Measurements from ENCODE around the gene PEAK3.

The PEAK3 gene

GRCh38 chr19:2252055-2252796 lies 29.7 kb downstream of the PEAK3 start:
- TF ChIP-seq SPI1 (IDR thresholded peaks at IDR 0.05; ENCODE audit: low read depth, low read length): no peak
- TF ChIP-seq POLR2A (IDR thresholded peaks at IDR 0.05; ENCODE audit: low read depth, low read length): no peak
- no peak for TF ChIP-seq TAF1 (IDR thresholded peaks at IDR 0.05; ENCODE audit: low read depth, low read length)
- TF ChIP-seq POU2F2 (IDR thresholded peaks at IDR 0.05; ENCODE audit: low read depth, low read length): no peak
- no peak for TF ChIP-seq PAX5 (IDR thresholded peaks at IDR 0.05; ENCODE audit: insufficient read depth, low read length, severe bottlenecking)
- no peak for TF ChIP-seq POLR2AphosphoS5 (IDR thresholded peaks at IDR 0.05; ENCODE audit: low read depth, low read length)
- FAIRE-seq (peak; percentile 31), DNase-seq (ENCODE audit: insufficient read length, low spot score) (no peak)

GRCh38 chr19:2251106-2252054 lies 30.6 kb downstream of the PEAK3 start:
- TF ChIP-seq PAX5 (IDR thresholded peaks at IDR 0.05; ENCODE audit: insufficient read depth, low read length, severe bottlenecking): no peak
- no peak for TF ChIP-seq POU2F2 (IDR thresholded peaks at IDR 0.05; ENCODE audit: low read depth, low read length)
- no peak for TF ChIP-seq SPI1 (IDR thresholded peaks at IDR 0.05; ENCODE audit: low read depth, low read length)
- no peak for TF ChIP-seq POLR2A (IDR thresholded peaks at IDR 0.05; ENCODE audit: low read depth, low read length)
- TF ChIP-seq POLR2AphosphoS5 (IDR thresholded peaks at IDR 0.05; ENCODE audit: low read depth, low read length): no peak
- TF ChIP-seq TAF1 (IDR thresholded peaks at IDR 0.05; ENCODE audit: low read depth, low read length): no peak
- DNase-seq (ENCODE audit: insufficient read length, low spot score) (no peak), FAIRE-seq (no peak)

- FAIRE-seq (no peak), DNase-seq (ENCODE audit: insufficient read length, low spot score) (no peak)
- TF ChIP-seq POU2F2 (IDR thresholded peaks at IDR 0.05; ENCODE audit: low read depth, low read length) (no peak), TAF1 (IDR thresholded peaks at IDR 0.05; ENCODE audit: low read depth, low read length) (no peak), PAX5 (IDR thresholded peaks at IDR 0.05; ENCODE audit: insufficient read depth, low read length, severe bottlenecking) (no peak), POLR2AphosphoS5 (IDR thresholded peaks at IDR 0.05; ENCODE audit: low read depth, low read length) (no peak), POLR2A (IDR thresholded peaks at IDR 0.05; ENCODE audit: low read depth, low read length) (no peak)
Measured at GRCh38 chr19:2250766-2251105, 31.2 kb downstream of the PEAK3 start.

GRCh38 chr19:2249880-2250765 lies 31.9 kb downstream of the PEAK3 start:
- FAIRE-seq (no peak), DNase-seq (ENCODE audit: insufficient read length, low spot score) (no peak)
- TF ChIP-seq POU2F2 (IDR thresholded peaks at IDR 0.05; ENCODE audit: low read depth, low read length) (peak; percentile 35; the same call in 1 of the 2 replicates), POLR2AphosphoS5 (IDR thresholded peaks at IDR 0.05; ENCODE audit: low read depth, low read length) (no peak; the same call in 1 of the 2 replicates)

- DNase-seq (ENCODE audit: insufficient read length, low spot score) (no peak), FAIRE-seq (no peak)
- TF ChIP-seq TAF1 (IDR thresholded peaks at IDR 0.05; ENCODE audit: low read depth, low read length): no peak
- TF ChIP-seq POLR2A (IDR thresholded peaks at IDR 0.05; ENCODE audit: low read depth, low read length): peak; percentile 57; the same call in 1 of the 2 replicates
- TF ChIP-seq POLR2AphosphoS5 (IDR thresholded peaks at IDR 0.05; ENCODE audit: low read depth, low read length): peak; percentile 26
Measured at GRCh38 chr19:2249010-2249866, 32.7 kb downstream of the PEAK3 start, which contains the start of gene AMH. Gene AMH (plus strand): TSS chr19:2249323. CDS start chr19:2249333, 10 bp downstream.

GRCh38 chr19:2248136-2249009 lies 33.6 kb downstream of the PEAK3 start:
- DNase-seq (ENCODE audit: insufficient read length, low spot score): no peak
- FAIRE-seq: no peak
- TF ChIP-seq POLR2AphosphoS5 (IDR thresholded peaks at IDR 0.05; ENCODE audit: low read depth, low read length) (no peak), POLR2A (IDR thresholded peaks at IDR 0.05; ENCODE audit: low read depth, low read length) (no peak), TAF1 (IDR thresholded peaks at IDR 0.05; ENCODE audit: low read depth, low read length) (no peak), PAX5 (IDR thresholded peaks at IDR 0.05; ENCODE audit: insufficient read depth, low read length, severe bottlenecking) (no peak), POU2F2 (IDR thresholded peaks at IDR 0.05; ENCODE audit: low read depth, low read length) (no peak), SPI1 (IDR thresholded peaks at IDR 0.05; ENCODE audit: low read depth, low read length) (no peak)

- FAIRE-seq (no peak), DNase-seq (ENCODE audit: insufficient read length, low spot score) (no peak)
Measured at GRCh38 chr19:2247433-2248101, 34.4 kb downstream of the PEAK3 start.

More at GRCh38 chr19:2247433-2248101, 34.4 kb downstream of the PEAK3 start:
- no peak for TF ChIP-seq TAF1 (IDR thresholded peaks at IDR 0.05; ENCODE audit: low read depth, low read length)

All from GM12891 (cell line).